ENCODE data around the gene PKLR.
"Not testable (repeated sequence)": the region's sequence is repeated elsewhere in the genome, so short reads cannot be mapped to it uniquely, and the experiment has no call there.

Gene PKLR

GRCh38 chr1:155301342-155301841 is at the start of gene PKLR:
Gene PKLR (minus strand): TSS chr1:155301438. CDS start chr1:155301395, 43 bp downstream.
- DNase-seq (ENCODE audit: low read depth in 3 of 3, low spot score in 1 of 3): no peak

- DNase-seq (ENCODE audit: low read depth in 3 of 3, low spot score in 1 of 3): no peak
These were observed 41.6 kb upstream of the PKLR start for GRCh38 chr1:155342842-155343241.

DNA sequence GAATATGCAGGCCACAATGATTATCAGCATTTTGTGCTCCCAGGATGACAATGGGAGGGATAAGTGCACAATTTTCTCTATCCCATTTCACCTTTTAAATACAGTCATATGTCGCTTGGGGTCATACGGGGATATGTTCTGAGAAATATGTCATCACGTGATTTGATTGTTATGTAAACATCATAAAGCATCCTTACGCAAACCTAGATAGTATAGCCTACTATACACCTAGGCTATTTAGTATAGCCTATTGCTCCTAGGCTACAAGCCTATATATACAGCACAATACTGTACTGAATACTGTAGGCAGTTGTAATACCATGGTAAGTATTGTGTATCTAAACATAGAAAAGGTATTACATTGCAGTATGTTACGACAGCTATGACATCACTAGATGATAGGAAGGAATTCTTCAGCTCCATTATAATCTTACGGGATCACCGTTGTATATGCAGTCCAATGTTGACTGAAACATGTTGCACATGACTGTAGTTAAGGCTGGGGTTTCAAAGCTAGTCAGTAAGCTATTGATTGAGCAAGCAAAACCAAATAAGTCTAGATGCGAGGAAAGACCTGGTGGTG is 38.4 kb upstream of the PKLR start:
- DNase-seq (ENCODE audit: low read depth in 3 of 3, low spot score in 1 of 3): no peak

DNA sequence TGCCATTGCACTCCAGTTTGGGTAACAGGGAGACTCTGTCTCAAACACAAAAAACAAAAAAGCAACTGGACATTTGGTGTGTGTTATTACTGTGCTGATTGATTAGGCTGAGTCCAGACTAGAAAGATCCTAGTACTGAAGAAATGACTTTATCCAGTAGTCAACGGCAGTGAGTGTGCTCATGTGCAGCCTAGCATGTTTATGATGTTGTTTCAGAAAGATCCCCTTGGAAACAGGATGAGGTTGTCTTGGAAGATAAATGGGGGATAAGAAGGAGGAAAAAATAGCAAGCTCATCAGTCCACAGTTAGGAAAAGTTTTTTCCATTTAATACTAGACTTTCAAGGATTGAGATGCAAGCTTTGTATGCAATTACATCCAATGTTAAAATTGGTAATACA is 33.7 kb upstream of the PKLR start:
- DNase-seq (ENCODE audit: low read depth in 3 of 3, low spot score in 1 of 3): no peak

DNA sequence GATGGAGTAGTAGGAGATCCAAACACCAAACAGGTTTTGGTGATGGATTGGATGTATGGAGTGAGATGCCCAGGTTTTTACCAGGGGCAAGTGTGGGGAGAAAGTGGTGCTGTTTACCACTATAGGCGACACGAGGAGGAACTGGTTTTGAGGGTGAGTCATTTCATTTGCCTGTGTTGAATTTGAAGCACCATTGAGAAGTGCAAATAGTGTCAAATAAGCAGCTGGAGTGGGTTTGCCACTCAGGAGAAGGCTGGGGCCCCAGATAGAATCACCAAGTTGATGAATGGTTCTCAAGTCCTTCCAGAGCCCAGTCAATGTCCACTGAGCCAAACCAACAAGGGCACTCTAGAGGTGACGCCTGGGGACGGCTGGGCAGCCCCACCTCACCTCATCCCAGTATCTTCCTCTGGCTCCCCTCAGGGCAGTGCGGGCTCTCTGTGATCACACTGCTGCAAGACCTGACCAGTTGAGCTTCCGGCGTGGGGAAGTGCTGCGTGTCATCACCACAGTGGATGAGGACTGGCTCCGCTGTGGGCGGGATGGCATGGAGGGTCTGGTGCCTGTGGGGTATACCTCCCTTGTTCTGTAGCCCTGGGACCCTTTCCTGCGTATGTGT is 28.9 kb upstream of the PKLR start:
- DNase-seq (ENCODE audit: low read depth in 3 of 3, low spot score in 1 of 3): no peak

- not testable (repeated sequence) for DNase-seq (ENCODE audit: low read depth in 3 of 3, low spot score in 1 of 3)
These were observed 27.6 kb upstream of the PKLR start for GRCh38 chr1:155328856-155329255.

DNA sequence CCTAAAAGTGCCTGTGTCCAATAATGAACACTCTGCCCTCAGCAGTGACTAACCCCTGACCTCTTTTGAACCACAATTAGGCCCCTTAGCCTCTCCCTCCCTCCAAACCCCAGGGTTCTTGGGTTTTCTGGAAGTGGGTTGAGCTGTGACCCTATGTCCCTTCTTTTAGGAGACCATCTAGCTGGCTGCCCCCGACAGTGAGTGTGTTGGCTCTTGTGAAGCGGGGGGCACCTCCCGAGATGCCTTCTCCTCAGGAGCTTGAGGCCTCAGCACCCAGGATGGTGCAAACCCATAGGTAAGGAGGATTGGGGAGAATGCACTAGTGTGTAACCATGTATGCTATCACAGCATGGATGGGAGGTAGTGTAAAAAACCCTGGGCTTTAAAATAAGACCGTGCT is 26.7 kb upstream of the PKLR start:
- DNase-seq (ENCODE audit: low read depth in 3 of 3, low spot score in 1 of 3): no peak

DNA sequence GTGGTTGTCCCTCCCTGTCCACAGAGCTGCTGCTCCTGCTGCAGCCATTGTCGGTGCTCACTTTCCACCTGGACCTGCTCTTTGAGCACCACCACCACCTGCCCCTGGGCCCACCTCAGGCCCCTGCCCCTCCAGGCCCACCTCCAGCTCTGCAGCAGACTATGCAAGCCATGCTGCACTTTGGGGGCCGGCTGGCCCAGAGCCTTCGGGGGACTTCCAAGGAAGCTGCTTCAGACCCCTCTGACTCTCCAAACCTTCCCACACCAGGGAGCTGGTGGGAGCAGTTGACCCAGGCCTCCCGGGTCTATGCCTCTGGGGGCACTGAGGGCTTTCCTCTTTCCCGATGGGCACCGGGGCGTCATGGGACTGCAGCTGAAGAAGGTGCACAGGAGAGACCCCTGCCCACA is 25.4 kb upstream of the PKLR start:
- no peak for DNase-seq (ENCODE audit: low read depth in 3 of 3, low spot score in 1 of 3)

DNA sequence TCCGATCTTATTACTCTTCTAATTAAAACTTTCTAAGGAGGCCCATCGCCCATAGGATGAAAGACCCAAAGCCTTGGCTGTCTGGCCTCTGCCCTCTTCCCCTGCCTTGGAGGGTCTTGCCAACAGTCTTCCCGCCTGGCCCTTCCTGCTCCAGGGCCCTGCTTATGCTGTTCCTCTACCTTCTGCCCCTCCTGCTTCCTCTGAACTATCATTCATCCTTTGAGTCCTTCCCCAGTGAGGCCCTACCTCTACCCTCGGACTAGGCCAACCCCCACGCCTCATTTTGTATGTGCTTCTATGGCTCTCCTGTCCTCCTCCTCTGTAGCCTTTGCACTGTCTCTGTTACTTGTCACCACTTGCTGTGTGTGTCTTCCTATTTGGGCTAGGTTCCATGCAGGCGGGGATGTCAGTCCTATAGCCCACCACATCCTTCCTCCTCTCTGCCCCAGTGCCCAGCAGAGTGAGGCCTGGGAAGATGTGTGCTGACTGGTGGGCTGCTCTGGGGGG is 24.8 kb upstream of the PKLR start:
- no peak for DNase-seq (ENCODE audit: low read depth in 3 of 3, low spot score in 1 of 3)

GRCh38 chr1:155325603-155325893 is 24.3 kb upstream of the PKLR start:
- DNase-seq (ENCODE audit: low read depth in 3 of 3, low spot score in 1 of 3): no peak

- no peak for DNase-seq (ENCODE audit: low read depth in 3 of 3, low spot score in 1 of 3)
These were observed 23.7 kb upstream of the PKLR start for GRCh38 chr1:155324717-155325602.

DNA sequence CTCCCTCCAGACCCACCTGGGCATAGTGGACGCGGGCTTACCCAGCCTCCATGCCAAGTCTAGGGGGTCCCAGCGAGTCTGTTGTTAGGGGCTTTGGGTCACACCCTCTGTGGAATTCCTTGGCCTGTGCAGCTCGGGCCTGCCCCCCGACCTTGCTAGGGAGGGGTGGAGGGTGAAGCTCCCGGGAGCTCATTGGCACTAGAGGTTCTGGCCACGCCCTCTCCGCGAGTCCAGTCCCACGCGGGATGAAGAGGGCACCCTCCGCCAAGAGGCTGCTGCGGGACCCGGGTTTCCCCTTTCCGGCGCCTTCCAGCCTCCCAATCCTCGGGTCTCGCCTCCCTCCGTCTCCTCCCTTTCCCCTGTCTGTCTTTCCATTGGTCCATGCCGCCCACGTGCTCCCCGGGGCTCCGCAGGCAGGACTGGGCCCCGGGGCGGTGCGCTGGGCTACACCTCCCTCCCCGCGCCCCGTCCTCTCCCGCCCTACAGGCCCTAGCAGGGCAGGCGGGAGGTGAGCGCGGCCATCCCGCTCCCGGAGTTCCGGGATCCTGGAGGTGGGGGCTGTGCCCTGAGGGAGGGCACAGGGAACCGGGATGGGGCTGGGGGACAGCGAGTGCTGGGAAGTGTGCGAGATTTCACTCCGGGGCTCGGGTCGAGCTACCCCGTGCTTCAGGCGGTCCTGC is 22.9 kb upstream of the PKLR start:
- peak; percentile 50 to 80 (median 62) for DNase-seq (ENCODE audit: low read depth in 3 of 3, low spot score in 1 of 3)

GRCh38 chr1:155323729-155324036 is 22.4 kb upstream of the PKLR start:
- peak; percentile 53 to 68 (median 54) for DNase-seq (ENCODE audit: low read depth in 3 of 3, low spot score in 1 of 3)

DNA sequence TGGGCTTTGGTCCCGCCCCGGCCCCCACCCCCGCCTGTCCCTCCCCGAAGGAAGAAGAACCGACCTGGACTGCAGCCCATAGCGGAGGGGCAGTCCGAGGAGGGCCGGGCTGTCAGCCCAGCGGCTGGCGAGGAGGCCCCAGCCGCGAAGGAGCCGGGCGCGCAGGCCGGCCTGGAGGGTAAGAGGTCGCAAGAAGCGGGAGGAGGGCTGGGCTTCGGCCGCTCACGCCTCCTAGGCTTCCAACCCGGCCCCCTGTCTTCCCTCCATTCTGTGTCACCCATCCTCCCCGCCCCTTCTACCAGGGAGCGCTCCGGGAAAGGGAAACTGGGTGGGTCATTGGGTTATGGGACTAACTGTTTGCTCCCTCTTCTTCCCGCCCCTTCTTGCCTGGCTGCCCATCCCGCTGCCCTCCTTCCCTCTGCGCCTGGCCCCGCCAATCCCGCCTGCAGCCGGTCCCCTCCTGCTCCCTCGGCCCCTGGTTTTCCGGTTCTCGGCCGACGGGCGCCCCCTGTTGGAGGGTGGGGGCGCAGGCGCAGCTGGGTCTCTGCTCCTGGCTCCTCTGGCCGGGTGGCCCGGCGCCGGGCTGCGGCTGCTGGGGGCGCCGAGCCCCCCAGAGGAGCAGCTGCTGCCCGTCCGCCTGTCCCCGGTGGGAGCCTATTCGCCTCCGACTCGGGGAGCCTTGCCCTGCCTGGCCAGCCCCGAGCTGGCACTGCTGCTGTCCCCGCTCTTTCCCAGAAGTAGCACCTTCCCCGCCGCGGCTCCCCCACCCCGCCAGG is 21.9 kb upstream of the PKLR start:
- peak; percentile 46 to 92 (median 66) for DNase-seq (ENCODE audit: low read depth in 3 of 3, low spot score in 1 of 3)

DNA sequence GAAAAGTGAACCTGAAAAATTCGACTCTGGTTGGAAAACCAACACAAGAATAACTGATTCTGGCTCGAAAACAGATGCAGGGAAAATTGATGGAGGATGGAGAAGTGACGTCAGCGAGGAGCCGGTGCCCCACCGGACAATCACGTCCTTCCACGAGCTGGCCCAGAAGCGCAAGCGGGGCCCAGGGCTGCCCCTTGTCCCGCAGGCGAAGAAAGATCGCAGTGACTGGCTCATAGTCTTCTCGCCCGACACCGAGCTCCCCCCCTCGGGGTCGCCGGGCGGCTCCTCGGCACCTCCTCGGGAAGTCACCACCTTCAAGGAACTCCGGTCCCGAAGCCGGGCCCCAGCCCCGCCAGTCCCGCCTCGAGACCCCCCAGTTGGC is 21.3 kb upstream of the PKLR start:
- DNase-seq (ENCODE audit: low read depth in 3 of 3, low spot score in 1 of 3): no peak

GRCh38 chr1:155321639-155322503 is 20.6 kb upstream of the PKLR start:
- no peak for DNase-seq (ENCODE audit: low read depth in 3 of 3, low spot score in 1 of 3)

- peak in 1 of 3 donors; percentile 64 for DNase-seq (ENCODE audit: low read depth in 3 of 3, low spot score in 1 of 3)
These were observed 19.7 kb upstream of the PKLR start, which contains the start of gene RUSC1 for GRCh38 chr1:155320661-155321617. Gene RUSC1 (plus strand): TSS chr1:155320894. CDS start chr1:155321774, 880 bp downstream.

- no peak for DNase-seq (ENCODE audit: low read depth in 3 of 3, low spot score in 1 of 3)
These were observed 19.0 kb upstream of the PKLR start for GRCh38 chr1:155320252-155320651.

- DNase-seq (ENCODE audit: low read depth in 3 of 3, low spot score in 1 of 3): no peak
These were observed 18.3 kb upstream of the PKLR start for GRCh38 chr1:155319536-155319935.
